Spinal cord (tissue), 10 donors: ENCODE results near the gene NME2. TPM values are rescaled to one million over a fixed set of nuclear protein-coding genes. Genes with fewer than 3 reads are reported as not detected.
"Not testable (repeated sequence)": the region's sequence is repeated elsewhere in the genome, so short reads cannot be mapped to it uniquely, and the experiment has no call there.

Experiments used
- DNase-seq, 6 donors: peaks; one replicate each; pipeline versions ENCODE4 v3.0.0 to v3.0.0-alpha.2; 2013 to 2015; ENCODE audit warnings: low spot score in 6 of 6, low read depth in 4 of 6
- H3K27ac ChIP-seq: one replicate; pipeline ENCODE4 v1.5.1; 2013; ENCODE audit warnings: low read depth, low read length, control low read depth
- H3K27me3 ChIP-seq: one replicate; pipeline ENCODE4 v1.6.1; 2013; ENCODE audit warnings: low read length; ENCODE audit not compliant: control insufficient read depth, insufficient read depth
- H3K36me3 ChIP-seq: one replicate; pipeline ENCODE4 v1.6.1; 2013; ENCODE audit warnings: low read length; ENCODE audit not compliant: control insufficient read depth, insufficient read depth
- H3K4me1 ChIP-seq: one replicate; pipeline ENCODE4 v1.6.1; 2013; ENCODE audit warnings: low read length; ENCODE audit not compliant: control insufficient read depth, insufficient read depth
- H3K4me3 ChIP-seq: one replicate; pipeline ENCODE4 v1.5.1; 2013; ENCODE audit warnings: low read depth, low read length, control low read depth
- H3K9me3 ChIP-seq: one replicate; pipeline ENCODE4 v1.6.1; 2013; ENCODE audit warnings: low read length; ENCODE audit not compliant: control insufficient read depth, insufficient read depth
- WGBS: methylation state at CpG from one replicate; pipeline ENCODE4 v1.1.5; 2013; ENCODE audit warnings: missing lambda C conversion rate; ENCODE audit not compliant: insufficient coverage; 5-methylcytosine and 5-hydroxymethylcytosine counted together
- polyA plus RNA-seq, 2 donors: library from polyadenylated mRNA; unstranded; fragments of 120-200 nt; gene quantifications; one replicate each; pipeline ENCODE4 v1.2.1, GENCODE V29; 2013; ENCODE audit not compliant: insufficient read length in 2 of 2
- total RNA-seq, 2 donors: library from RNA; depleted of rRNA in 1 of 2; stranded (reverse); fragments of 120-200 nt in 1 of 2; fragments of >200 nt in 1 of 2; gene quantifications; one replicate each; pipeline versions ENCODE4 v1.2.3 to v1.2.4, GENCODE V29; 2013 to 2014
- donor health status: healthy.

The NME2 gene
- total and polyA plus RNA-seq, 4 donors = 106 to 432 (median 241) TPM

GRCh38 chr17:51122473-51123115 lies 43.6 kb upstream of the NME2 start:
- H3K36me3 ChIP-seq, H3K27me3 ChIP-seq, H3K9me3 ChIP-seq, DNase-seq, H3K4me3 ChIP-seq, H3K27ac ChIP-seq: not testable (repeated sequence)
- H3K4me1 ChIP-seq = peaks cover 21% of the 10 kb centered on the region
- 87% methylated on average over 6 of the region's 10 CpGs for WGBS

- DNase-seq = no peak
- H3K27me3 ChIP-seq = no peaks in the 10 kb centered on the region
- no peak overlapping the region for H3K27ac ChIP-seq
- no CpG with 5 or more reads among the region's 5 CpGs for WGBS
- H3K9me3 ChIP-seq = no peaks in the 10 kb centered on the region
- H3K36me3 ChIP-seq = no peaks in the 10 kb centered on the region
- H3K4me1 ChIP-seq = peaks cover 5% of the 10 kb centered on the region
- H3K4me3 ChIP-seq = no peak overlapping the region
These were observed 41.3 kb upstream of the NME2 start for GRCh38 chr17:51124640-51125503.

- Histone ChIP-seq H3K9me3 (no peaks in the 10 kb centered on the region), H3K4me1 (no peaks in the 10 kb centered on the region), H3K27me3 (no peaks in the 10 kb centered on the region), H3K36me3 (no peaks in the 10 kb centered on the region), H3K27ac (no peak overlapping the region), H3K4me3 (no peak overlapping the region)
- no peak for DNase-seq
- 40% methylated on average over 1 of the region's 3 CpGs for WGBS
These were observed 38.1 kb upstream of the NME2 start for GRCh38 chr17:51128076-51128475.

- Histone ChIP-seq H3K36me3 (no peaks in the 10 kb centered on the region), H3K27ac (no peak overlapping the region), H3K9me3 (no peaks in the 10 kb centered on the region), H3K27me3 (no peaks in the 10 kb centered on the region), H3K4me3 (no peak overlapping the region), H3K4me1 (no peaks in the 10 kb centered on the region)
- no peak for DNase-seq
These were observed 33.3 kb upstream of the NME2 start for GRCh38 chr17:51132964-51133319.

- no peak for DNase-seq
- Histone ChIP-seq H3K4me3 (no peak overlapping the region), H3K9me3 (no peaks in the 10 kb centered on the region), H3K27ac (no peak overlapping the region), H3K27me3 (no peaks in the 10 kb centered on the region), H3K4me1 (no peaks in the 10 kb centered on the region), H3K36me3 (no peaks in the 10 kb centered on the region)
- WGBS = no CpG with 5 or more reads among the region's 2 CpGs
These were observed 32.8 kb upstream of the NME2 start for GRCh38 chr17:51133365-51133764.

- no peaks in the 10 kb centered on the region for H3K9me3 ChIP-seq
- no peaks in the 10 kb centered on the region for H3K36me3 ChIP-seq
- H3K27ac ChIP-seq = no peak overlapping the region
- H3K27me3 ChIP-seq = no peaks in the 10 kb centered on the region
- no peak for DNase-seq
- no peak overlapping the region for H3K4me3 ChIP-seq
- 90% methylated on average over 3 of the region's 3 CpGs for WGBS
- H3K4me1 ChIP-seq = no peaks in the 10 kb centered on the region
These were observed 30.3 kb upstream of the NME2 start for GRCh38 chr17:51135956-51136355.

- Histone ChIP-seq H3K36me3 (no peaks in the 10 kb centered on the region), H3K27ac (no peak overlapping the region), H3K4me3 (no peak overlapping the region), H3K27me3 (no peaks in the 10 kb centered on the region), H3K4me1 (no peaks in the 10 kb centered on the region), H3K9me3 (no peaks in the 10 kb centered on the region)
- no CpG with 5 or more reads among the region's 2 CpGs for WGBS
- DNase-seq = no peak
These were observed 23.6 kb upstream of the NME2 start for GRCh38 chr17:51142597-51142996.

- Histone ChIP-seq H3K27me3 (no peaks in the 10 kb centered on the region), H3K27ac (no peak overlapping the region), H3K4me3 (no peak overlapping the region), H3K9me3 (no peaks in the 10 kb centered on the region), H3K4me1 (no peaks in the 10 kb centered on the region), H3K36me3 (no peaks in the 10 kb centered on the region)
- 8% methylated on average over 2 of the region's 6 CpGs for WGBS
- peak in 1 of 6 donors; percentile 89 for DNase-seq
These were observed 21.8 kb upstream of the NME2 start for GRCh38 chr17:51144266-51145022.

- WGBS = 90% methylated on average over 2 of the region's 4 CpGs
- no peak overlapping the region for H3K27ac ChIP-seq
- H3K4me1 ChIP-seq = no peaks in the 10 kb centered on the region
- H3K9me3 ChIP-seq = no peaks in the 10 kb centered on the region
- DNase-seq = no peak
- H3K36me3 ChIP-seq = no peaks in the 10 kb centered on the region
- no peaks in the 10 kb centered on the region for H3K27me3 ChIP-seq
- H3K4me3 ChIP-seq = no peak overlapping the region
These were observed 18.6 kb upstream of the NME2 start for GRCh38 chr17:51147650-51148049.
